ENCODE measurements around the gene POLD2. TPM values are rescaled to one million over a fixed set of nuclear protein-coding genes. Genes with fewer than 3 reads are reported as not detected.

Gene POLD2
- total and polyA plus RNA-seq, 2 of the 8 experiments (the other 6 are each of a cell fraction or from before 2014, with no cell fraction given) = 148 to 214 TPM

DNA sequence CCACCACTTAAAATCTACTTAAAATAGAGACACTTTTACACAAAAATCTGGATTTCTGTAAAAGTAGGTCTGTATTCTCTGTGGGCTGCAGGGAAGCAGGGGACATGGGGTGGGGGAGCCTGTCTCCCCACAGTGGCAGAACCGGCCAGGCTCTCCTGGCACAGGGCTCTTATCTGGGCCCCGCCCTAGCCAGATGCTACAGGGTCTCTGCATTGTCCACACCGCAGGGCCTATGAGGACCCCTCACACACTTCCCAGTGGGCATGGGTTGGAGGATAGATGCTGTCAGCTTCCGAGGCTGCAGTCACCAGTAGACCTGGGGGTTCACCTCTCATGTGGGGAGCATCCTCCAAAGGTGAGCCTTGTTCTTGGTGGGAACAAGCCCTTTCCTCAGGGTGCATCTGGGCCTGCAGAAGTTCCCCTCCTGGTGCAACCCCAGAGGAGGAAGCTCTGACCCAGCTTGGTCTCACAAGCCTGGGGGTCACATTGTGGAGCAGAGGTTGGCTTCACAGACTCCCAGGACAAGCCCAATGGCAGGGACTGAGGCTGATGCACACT is 33.2 kb upstream of the POLD2 start:
- DNase-seq (ENCODE audit: low read depth in 1 of 2, low spot score in 2 of 2) = no peak
- TF ChIP-seq, protein P1, sequence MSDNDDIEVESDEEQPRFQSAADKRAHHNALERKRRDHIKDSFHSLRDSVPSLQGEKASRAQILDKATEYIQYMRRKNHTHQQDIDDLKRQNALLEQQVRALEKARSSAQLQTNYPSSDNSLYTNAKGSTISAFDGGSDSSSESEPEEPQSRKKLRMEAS (IDR thresholded peaks at IDR 0.05) = no peak
- TF ChIP-seq SAP30 (IDR thresholded peaks at IDR 0.05; ENCODE audit: insufficient read depth, insufficient replicate concordance, low read length) (no peak), YY1 (IDR thresholded peaks at IDR 0.05; ENCODE audit: low read depth, low read length) (no peak), ASH2L (IDR thresholded peaks at IDR 0.05; ENCODE audit: low read length) (no peak), SP1 (IDR thresholded peaks at IDR 0.05; ENCODE audit: low read depth, low read length) (no peak), SIX5 (IDR thresholded peaks at IDR 0.05; ENCODE audit: low read depth, low read length) (no peak), POLR2AphosphoS5 (IDR thresholded peaks at IDR 0.05; ENCODE audit: low read depth, low read length) (no peak), POU5F1 (IDR thresholded peaks at IDR 0.05; ENCODE audit: low read depth, low read length) (no peak), TAF1 (IDR thresholded peaks at IDR 0.05; ENCODE audit: low read depth, low read length) (no peak)

More for the DNA sequence above, 33.2 kb upstream of the POLD2 start:
- no peaks in the 10 kb centered on the region for H3K9me3 ChIP-seq (ENCODE audit: insufficient read depth in 2 of 2, low read depth in 1 of 2, low read length in 1 of 2)
- no peaks in the 10 kb centered on the region for H3K23me2 ChIP-seq (ENCODE audit: low read depth, low read length)
- no peak overlapping the region for H3K18ac ChIP-seq (ENCODE audit: extremely low read depth, low read length)
- no peak overlapping the region for H2AK5ac ChIP-seq (ENCODE audit: low read depth, low read length)
- H2BK20ac ChIP-seq (ENCODE audit: low read length) = no peak overlapping the region
- H3K23ac ChIP-seq (ENCODE audit: insufficient read length) = no peak overlapping the region
- no peak overlapping the region for H3K56ac ChIP-seq (replicated peaks; ENCODE audit: insufficient read length, low read depth, low read length)
- no peak overlapping the region for H3K4ac ChIP-seq (replicated peaks; ENCODE audit: insufficient read length, low read depth, low read length)
- no peaks in the 10 kb centered on the region for H3K36me3 ChIP-seq (ENCODE audit: control insufficient read depth in 2 of 4, insufficient read depth in 4 of 4, low read length in 3 of 4)
- no peak overlapping the region for H4K5ac ChIP-seq (ENCODE audit: insufficient read length, low read depth, low read length)
- WGBS, 2 experiments (ENCODE audit: extremely low coverage in 1 of 2, insufficient coverage in 1 of 2, insufficient read length in 1 of 2, insufficient replicate concordance in 2 of 2, low coverage in 1 of 2, low lambda C conversion rate in 2 of 2, missing lambda C conversion rate in 1 of 2) = 84% methylated on average over 4 of the region's 4 CpGs; no CpG with 5 or more reads in 1 of the 2 experiments
- no peak overlapping the region for H2BK12ac ChIP-seq (ENCODE audit: low read depth, low read length)
- ChIA-PET POLR2A (ENCODE audit: partially characterized antibody) (interaction anchor here (1.4 kb wide), 1 partner anchor 9 kb away, joined by 3 read pairs; no protein-coding TSS in a partner anchor), CTCF (ENCODE audit: partially characterized antibody) (interaction anchor here (0.7 to 2.5 kb wide), 6 partner anchors 8 to 53 kb away, joined by 3 to 8 read pairs (median 3); no protein-coding TSS in a partner anchor)
- no peak overlapping the region for H3K27ac ChIP-seq (ENCODE audit: low read depth, low read length)
- no peak for FAIRE-seq
- no peaks in the 10 kb centered on the region for H3K4me1 ChIP-seq (replicated peaks in 1 of 4; ENCODE audit: control insufficient read depth in 3 of 4, insufficient read depth in 4 of 4, low read length in 3 of 4)
- H2AFZ ChIP-seq (ENCODE audit: low read length) = no peak overlapping the region
- no peak overlapping the region for H3K4me3 ChIP-seq (ENCODE audit: extremely low read depth in 1 of 4, insufficient read depth in 2 of 4, low read depth in 3 of 4, low read length in 4 of 4)
- no peak overlapping the region for H3K14ac ChIP-seq (ENCODE audit: insufficient read length)
- H4K20me1 ChIP-seq (replicated peaks in 1 of 2; ENCODE audit: control insufficient read depth in 1 of 2, insufficient read depth in 2 of 2, low read length in 2 of 2) = no peaks in the 10 kb centered on the region
- H4K8ac ChIP-seq (ENCODE audit: extremely low read depth, insufficient read depth, low read length) = no peak overlapping the region; the same call in 1 of the 2 replicates
- no peak overlapping the region for H2BK120ac ChIP-seq (replicated peaks; ENCODE audit: low read depth, low read length)
- H3K79me1 ChIP-seq (ENCODE audit: low read depth, low read length) = no peaks in the 10 kb centered on the region
- no peak overlapping the region for H4K91ac ChIP-seq (replicated peaks; ENCODE audit: insufficient read length, low read length)
- no peak overlapping the region for H3K4me2 ChIP-seq (ENCODE audit: insufficient read depth in 1 of 2, low read depth in 2 of 2, low read length in 2 of 2)
- no peak overlapping the region for H2BK15ac ChIP-seq (ENCODE audit: low read length)
- no peaks in the 10 kb centered on the region; a peak in 1 of 7 replicates for H3K27me3 ChIP-seq (replicated peaks in 1 of 4; ENCODE audit: control insufficient read depth in 3 of 4, extremely low read depth in 1 of 4, insufficient read depth in 3 of 4, low read length in 3 of 4)
- no peak overlapping the region for H2BK5ac ChIP-seq (ENCODE audit: low read depth, low read length)
- H3K79me2 ChIP-seq (ENCODE audit: control insufficient read depth in 1 of 2, insufficient read depth in 2 of 2, low read length in 2 of 2) = no peaks in the 10 kb centered on the region
- H3K9ac ChIP-seq (replicated peaks in 1 of 4; ENCODE audit: extremely low read depth in 1 of 4, low read depth in 3 of 4, low read length in 3 of 4) = no peak overlapping the region

All from H1 (cell line).